ENCODE measurements around the gene EIF2AK3.

The EIF2AK3 gene

DNA sequence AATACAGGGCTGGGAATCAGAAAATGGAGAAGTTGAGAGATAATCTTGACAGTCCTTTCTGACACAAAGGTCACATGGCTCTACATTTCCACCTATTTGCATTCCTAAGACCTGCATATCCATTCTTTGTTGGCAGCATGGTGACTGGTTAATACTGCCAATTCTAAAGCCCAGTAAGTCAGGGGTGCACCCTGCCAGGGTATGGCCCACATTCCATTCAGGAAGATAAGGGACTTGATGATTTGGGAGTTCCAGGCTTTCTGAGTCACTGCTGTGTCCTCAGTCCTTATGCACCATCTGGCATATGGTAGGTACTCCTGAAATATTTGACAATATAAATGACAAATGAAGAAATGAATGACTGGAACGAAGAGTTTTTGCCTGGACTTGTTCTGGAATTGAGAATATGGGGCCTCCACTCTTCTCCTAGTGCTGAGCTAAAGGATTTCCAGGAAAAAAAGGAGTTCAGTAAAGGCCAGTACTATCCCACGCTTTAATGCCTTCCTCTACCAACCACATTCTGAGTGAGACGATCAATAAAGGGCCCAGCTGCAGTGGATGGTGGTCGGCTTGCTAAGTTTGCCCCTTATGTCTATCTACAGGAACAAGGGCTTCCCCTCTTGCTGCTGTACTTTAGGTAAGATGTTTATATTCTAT lies 31.7 kb upstream of the EIF2AK3 start:
- no peak overlapping the region for H2AFZ ChIP-seq (ENCODE audit: low read length)
- H3K9ac ChIP-seq (ENCODE audit: low read depth, low read length, poor library complexity, severe bottlenecking): no peak overlapping the region
- no peaks in the 10 kb centered on the region for H3K9me2 ChIP-seq (replicated peaks; ENCODE audit: low read depth, low read length)
- TF ChIP-seq, protein P1, sequence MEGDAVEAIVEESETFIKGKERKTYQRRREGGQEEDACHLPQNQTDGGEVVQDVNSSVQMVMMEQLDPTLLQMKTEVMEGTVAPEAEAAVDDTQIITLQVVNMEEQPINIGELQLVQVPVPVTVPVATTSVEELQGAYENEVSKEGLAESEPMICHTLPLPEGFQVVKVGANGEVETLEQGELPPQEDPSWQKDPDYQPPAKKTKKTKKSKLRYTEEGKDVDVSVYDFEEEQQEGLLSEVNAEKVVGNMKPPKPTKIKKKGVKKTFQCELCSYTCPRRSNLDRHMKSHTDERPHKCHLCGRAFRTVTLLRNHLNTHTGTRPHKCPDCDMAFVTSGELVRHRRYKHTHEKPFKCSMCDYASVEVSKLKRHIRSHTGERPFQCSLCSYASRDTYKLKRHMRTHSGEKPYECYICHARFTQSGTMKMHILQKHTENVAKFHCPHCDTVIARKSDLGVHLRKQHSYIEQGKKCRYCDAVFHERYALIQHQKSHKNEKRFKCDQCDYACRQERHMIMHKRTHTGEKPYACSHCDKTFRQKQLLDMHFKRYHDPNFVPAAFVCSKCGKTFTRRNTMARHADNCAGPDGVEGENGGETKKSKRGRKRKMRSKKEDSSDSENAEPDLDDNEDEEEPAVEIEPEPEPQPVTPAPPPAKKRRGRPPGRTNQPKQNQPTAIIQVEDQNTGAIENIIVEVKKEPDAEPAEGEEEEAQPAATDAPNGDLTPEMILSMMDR (conservative IDR thresholded peaks at IDR 0.05; ENCODE audit: low read length): no peak
- TF ChIP-seq EZH2phosphoT487 (IDR thresholded peaks at IDR 0.05; ENCODE audit: borderline replicate concordance): no peak
- no peaks in the 10 kb centered on the region for H3F3A ChIP-seq (ENCODE audit: low read depth)
- no peaks in the 10 kb centered on the region for H4K20me1 ChIP-seq (ENCODE audit: insufficient read depth, low read length, poor library complexity, severe bottlenecking)
- H3K79me2 ChIP-seq (ENCODE audit: insufficient read depth, low read length): no peaks in the 10 kb centered on the region
- H3K4me3 ChIP-seq (ENCODE audit: low read length, poor library complexity, severe bottlenecking): no peak overlapping the region
- H3K27me3 ChIP-seq (ENCODE audit: insufficient read depth, low read length, poor library complexity, severe bottlenecking): no peaks in the 10 kb centered on the region
- H3K9me3 ChIP-seq (ENCODE audit: insufficient read depth, low read depth, low read length): no peaks in the 10 kb centered on the region
- H3K4me1 ChIP-seq (ENCODE audit: insufficient read depth, low read length, poor library complexity, severe bottlenecking): no peaks in the 10 kb centered on the region
- H3K36me3 ChIP-seq (ENCODE audit: insufficient read depth, low read length): no peaks in the 10 kb centered on the region
- no peak overlapping the region for H3K4me2 ChIP-seq (ENCODE audit: low read depth, low read length, poor library complexity, severe bottlenecking)

GRCh38 chr2:88658326-88658725 lies 31.1 kb upstream of the EIF2AK3 start:
- no peak overlapping the region for H3K4me3 ChIP-seq (ENCODE audit: low read length, poor library complexity, severe bottlenecking)
- H4K20me1 ChIP-seq (ENCODE audit: insufficient read depth, low read length, poor library complexity, severe bottlenecking): no peaks in the 10 kb centered on the region
- no peaks in the 10 kb centered on the region for H3K9me3 ChIP-seq (ENCODE audit: insufficient read depth, low read depth, low read length)
- H3K4me2 ChIP-seq (ENCODE audit: low read depth, low read length, poor library complexity, severe bottlenecking): no peak overlapping the region
- no peak overlapping the region for H3K9ac ChIP-seq (ENCODE audit: low read depth, low read length, poor library complexity, severe bottlenecking)
- H3F3A ChIP-seq (ENCODE audit: low read depth): no peaks in the 10 kb centered on the region
- TF ChIP-seq, protein P1 (conservative IDR thresholded peaks at IDR 0.05; ENCODE audit: low read length): no peak
- no peak for TF ChIP-seq EZH2phosphoT487 (IDR thresholded peaks at IDR 0.05; ENCODE audit: borderline replicate concordance)
- H3K79me2 ChIP-seq (ENCODE audit: insufficient read depth, low read length): no peaks in the 10 kb centered on the region
- no peaks in the 10 kb centered on the region for H3K9me2 ChIP-seq (replicated peaks; ENCODE audit: low read depth, low read length)
- H3K4me1 ChIP-seq (ENCODE audit: insufficient read depth, low read length, poor library complexity, severe bottlenecking): no peaks in the 10 kb centered on the region
- no peaks in the 10 kb centered on the region for H3K27me3 ChIP-seq (ENCODE audit: insufficient read depth, low read length, poor library complexity, severe bottlenecking)
- no peaks in the 10 kb centered on the region for H3K36me3 ChIP-seq (ENCODE audit: insufficient read depth, low read length)
- no peak overlapping the region for H2AFZ ChIP-seq (ENCODE audit: low read length)

DNA sequence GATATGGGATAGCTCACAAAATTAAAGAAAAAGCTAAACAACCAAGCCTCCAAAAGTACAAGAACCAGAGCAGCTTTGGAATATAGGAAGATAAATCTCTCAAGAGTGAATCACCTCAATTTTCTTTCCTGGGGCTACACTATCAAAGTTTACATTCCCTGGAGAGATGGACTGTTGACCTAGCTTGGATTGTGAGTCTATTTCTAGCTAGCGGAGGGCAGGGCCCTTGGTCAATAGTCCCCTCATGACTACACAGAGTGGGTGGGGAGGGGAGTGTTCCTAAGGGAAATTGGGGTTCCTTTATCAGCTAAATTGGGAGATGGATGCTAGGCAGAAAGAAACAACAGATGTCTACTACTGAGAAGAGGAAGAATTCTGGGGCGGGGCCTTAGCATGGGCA lies 29.9 kb upstream of the EIF2AK3 start:
- H3K4me1 ChIP-seq (ENCODE audit: insufficient read depth, low read length, poor library complexity, severe bottlenecking): no peaks in the 10 kb centered on the region
- no peaks in the 10 kb centered on the region for H3K9me2 ChIP-seq (replicated peaks; ENCODE audit: low read depth, low read length)
- no peaks in the 10 kb centered on the region for H3K36me3 ChIP-seq (ENCODE audit: insufficient read depth, low read length)
- H3K79me2 ChIP-seq (ENCODE audit: insufficient read depth, low read length): no peaks in the 10 kb centered on the region
- no peaks in the 10 kb centered on the region for H3K27me3 ChIP-seq (ENCODE audit: insufficient read depth, low read length, poor library complexity, severe bottlenecking)
- H3K9ac ChIP-seq (ENCODE audit: low read depth, low read length, poor library complexity, severe bottlenecking): no peak overlapping the region
- H3K9me3 ChIP-seq (ENCODE audit: insufficient read depth, low read depth, low read length): no peaks in the 10 kb centered on the region
- no peaks in the 10 kb centered on the region for H4K20me1 ChIP-seq (ENCODE audit: insufficient read depth, low read length, poor library complexity, severe bottlenecking)
- TF ChIP-seq EZH2phosphoT487 (IDR thresholded peaks at IDR 0.05; ENCODE audit: borderline replicate concordance): no peak
- TF ChIP-seq, protein P1 (conservative IDR thresholded peaks at IDR 0.05; ENCODE audit: low read length): no peak
- H2AFZ ChIP-seq (ENCODE audit: low read length): no peak overlapping the region
- no peak overlapping the region for H3K4me2 ChIP-seq (ENCODE audit: low read depth, low read length, poor library complexity, severe bottlenecking)
- no peaks in the 10 kb centered on the region for H3F3A ChIP-seq (ENCODE audit: low read depth)
- no peak overlapping the region for H3K4me3 ChIP-seq (ENCODE audit: low read length, poor library complexity, severe bottlenecking)

Data from Loucy (cell line).